ENCODE results near the gene DUSP28. TPM values are rescaled to one million over a fixed set of nuclear protein-coding genes. Genes with fewer than 3 reads are reported as not detected.

DUSP28 gene
- total and polyA plus RNA-seq, 9 donors = 2.7 to 9.9 (median 4.3) TPM

GRCh38 chr2:240512666-240513535 lies 47.3 kb upstream of the DUSP28 start:
- Histone ChIP-seq H3K4me3 (no peak overlapping the region), H3K9me3 (no peaks in the 10 kb centered on the region), H3K4me1 (ENCODE audit: insufficient read depth) (no peaks in the 10 kb centered on the region), H3K27ac (no peak overlapping the region), H3K36me3 (no peaks in the 10 kb centered on the region), H3K27me3 (no peaks in the 10 kb centered on the region)
- 93 to 97% (median 94%) methylated on average over 21 of the region's 21 CpGs for WGBS, 3 donors
- no peak for DNase-seq
- intact Hi-C loops (cut with DNase I) = no loop called here
- no peak for TF ChIP-seq EP300 (IDR thresholded peaks at IDR 0.05)
- no peak for TF ChIP-seq CTCF (IDR thresholded peaks at IDR 0.05)
- no peak for TF ChIP-seq POLR2A (IDR thresholded peaks at IDR 0.05)

- peak in 4 of 5 donors; percentile 42 to 71 (median 50) for DNase-seq
- H3K27me3 ChIP-seq = no peaks in the 10 kb centered on the region
- no peak overlapping the region for H3K4me3 ChIP-seq
- intact Hi-C loops (cut with DNase I) = no loop called here
- no peaks in the 10 kb centered on the region for H3K36me3 ChIP-seq
- H3K27ac ChIP-seq = no peak overlapping the region
- H3K9me3 ChIP-seq = no peaks in the 10 kb centered on the region
- H3K4me1 ChIP-seq (ENCODE audit: insufficient read depth) = no peaks in the 10 kb centered on the region
- peak in 1 of 3 donors; percentile 18 for TF ChIP-seq CTCF (IDR thresholded peaks at IDR 0.05)
- TF ChIP-seq POLR2A (IDR thresholded peaks at IDR 0.05) = no peak
- TF ChIP-seq EP300 (IDR thresholded peaks at IDR 0.05) = no peak
- WGBS, 3 donors = 52 to 58% (median 57%) methylated on average over 13 of the region's 13 CpGs
These were observed 46.4 kb upstream of the DUSP28 start for GRCh38 chr2:240513549-240514287.

- Histone ChIP-seq H3K36me3 (no peaks in the 10 kb centered on the region), H3K4me1 (ENCODE audit: insufficient read depth) (no peaks in the 10 kb centered on the region), H3K27me3 (no peaks in the 10 kb centered on the region), H3K27ac (no peak overlapping the region), H3K9me3 (no peaks in the 10 kb centered on the region), H3K4me3 (no peak overlapping the region)
- no peak for DNase-seq
- intact Hi-C loops (cut with DNase I) = no loop called here
- TF ChIP-seq EP300 (IDR thresholded peaks at IDR 0.05) (no peak), POLR2A (IDR thresholded peaks at IDR 0.05) (no peak), CTCF (IDR thresholded peaks at IDR 0.05) (no peak)
- 92 to 99% (median 94%) methylated on average over 2 of the region's 2 CpGs for WGBS, 3 donors
These were observed 45.5 kb upstream of the DUSP28 start for GRCh38 chr2:240514631-240515030.

GRCh38 chr2:240517342-240517741 lies 42.8 kb upstream of the DUSP28 start:
- DNase-seq = no peak
- intact Hi-C loops (cut with DNase I) = no loop called here
- TF ChIP-seq POLR2A (IDR thresholded peaks at IDR 0.05) (no peak), EP300 (IDR thresholded peaks at IDR 0.05) (no peak)
- Histone ChIP-seq H3K9me3 (no peaks in the 10 kb centered on the region), H3K27ac (no peak overlapping the region), H3K4me3 (no peak overlapping the region), H3K36me3 (no peaks in the 10 kb centered on the region), H3K4me1 (ENCODE audit: insufficient read depth) (no peaks in the 10 kb centered on the region), H3K27me3 (no peaks in the 10 kb centered on the region)
- WGBS, 3 donors = 97 to 99% (median 98%) methylated on average over 4 of the region's 4 CpGs

Measured in ovary (tissue), 9 donors.